HL-60 (cell line): ENCODE data around the gene FARS2.

Source experiments
- CTCF ChIP-seq: IDR thresholded peaks from one replicate; pipeline ENCODE4 v1.5.1; 2011; ENCODE audit warnings: low read length, control low read depth, inconsistent platforms; ENCODE audit not compliant: insufficient read depth
- POLR2AphosphoS5 ChIP-seq: IDR thresholded peaks from 2 replicates; pipeline ENCODE4 v1.6.1; 2012; ENCODE audit warnings: low read depth

- TF ChIP-seq POLR2AphosphoS5 (no peak), CTCF (no peak)
These were observed 423.2 kb downstream of the FARS2 start for GRCh38 chr6:5684320-5685053.
